HG03575 (cell line): ENCODE results near the gene MVK.

ENCODE experiments used
- ATAC-seq: cut with Tn5 transposase; IDR thresholded peaks from one replicate; pipeline ENCODE4 v1.9.1; 2021; ENCODE audit not compliant: unreplicated experiment, insufficient number of reproducible peaks, low FRiP score; ENCODE audit errors: extremely low read depth

Gene MVK

GRCh38 chr12:109617491-109617890 is 43.9 kb downstream of the MVK start:
- no peak for ATAC-seq

- ATAC-seq, result no peak
These were observed 44.5 kb downstream of the MVK start for GRCh38 chr12:109618082-109618481.

- no peak for ATAC-seq
These were observed 45.5 kb downstream of the MVK start for GRCh38 chr12:109619002-109619604.

- no peak for ATAC-seq
These were observed 47.7 kb downstream of the MVK start for GRCh38 chr12:109621211-109621694.

- no peak for ATAC-seq
These were observed 48.3 kb downstream of the MVK start for GRCh38 chr12:109621901-109622364.

- ATAC-seq, result no peak
These were observed 50.9 kb downstream of the MVK start for GRCh38 chr12:109624467-109624866.

GRCh38 chr12:109625131-109625559 is 51.6 kb downstream of the MVK start:
- ATAC-seq, result no peak

- no peak for ATAC-seq
These were observed 52.3 kb downstream of the MVK start for GRCh38 chr12:109625749-109626377.

- no peak for ATAC-seq
These were observed 53.0 kb downstream of the MVK start for GRCh38 chr12:109626378-109627115.

GRCh38 chr12:109627633-109628032 is 54.0 kb downstream of the MVK start:
- no peak for ATAC-seq

- ATAC-seq, result no peak
These were observed 56.5 kb downstream of the MVK start for GRCh38 chr12:109630107-109630506.

GRCh38 chr12:109630815-109631214 is 57.2 kb downstream of the MVK start:
- ATAC-seq, result no peak

- ATAC-seq, result no peak
These were observed 57.7 kb downstream of the MVK start for GRCh38 chr12:109631302-109631701.

- no peak for ATAC-seq
These were observed 58.2 kb downstream of the MVK start for GRCh38 chr12:109631751-109632150.

GRCh38 chr12:109632342-109632741 is 58.7 kb downstream of the MVK start:
- no peak for ATAC-seq

GRCh38 chr12:109635717-109636116 is 62.1 kb downstream of the MVK start:
- ATAC-seq, result no peak

- no peak for ATAC-seq
These were observed 63.8 kb downstream of the MVK start for GRCh38 chr12:109637348-109637747.

GRCh38 chr12:109637996-109638395 is 64.4 kb downstream of the MVK start:
- ATAC-seq, result no peak

GRCh38 chr12:109638735-109639134 is 65.1 kb downstream of the MVK start:
- no peak for ATAC-seq
